ENCODE data around the gene RRAGC.

DNA sequence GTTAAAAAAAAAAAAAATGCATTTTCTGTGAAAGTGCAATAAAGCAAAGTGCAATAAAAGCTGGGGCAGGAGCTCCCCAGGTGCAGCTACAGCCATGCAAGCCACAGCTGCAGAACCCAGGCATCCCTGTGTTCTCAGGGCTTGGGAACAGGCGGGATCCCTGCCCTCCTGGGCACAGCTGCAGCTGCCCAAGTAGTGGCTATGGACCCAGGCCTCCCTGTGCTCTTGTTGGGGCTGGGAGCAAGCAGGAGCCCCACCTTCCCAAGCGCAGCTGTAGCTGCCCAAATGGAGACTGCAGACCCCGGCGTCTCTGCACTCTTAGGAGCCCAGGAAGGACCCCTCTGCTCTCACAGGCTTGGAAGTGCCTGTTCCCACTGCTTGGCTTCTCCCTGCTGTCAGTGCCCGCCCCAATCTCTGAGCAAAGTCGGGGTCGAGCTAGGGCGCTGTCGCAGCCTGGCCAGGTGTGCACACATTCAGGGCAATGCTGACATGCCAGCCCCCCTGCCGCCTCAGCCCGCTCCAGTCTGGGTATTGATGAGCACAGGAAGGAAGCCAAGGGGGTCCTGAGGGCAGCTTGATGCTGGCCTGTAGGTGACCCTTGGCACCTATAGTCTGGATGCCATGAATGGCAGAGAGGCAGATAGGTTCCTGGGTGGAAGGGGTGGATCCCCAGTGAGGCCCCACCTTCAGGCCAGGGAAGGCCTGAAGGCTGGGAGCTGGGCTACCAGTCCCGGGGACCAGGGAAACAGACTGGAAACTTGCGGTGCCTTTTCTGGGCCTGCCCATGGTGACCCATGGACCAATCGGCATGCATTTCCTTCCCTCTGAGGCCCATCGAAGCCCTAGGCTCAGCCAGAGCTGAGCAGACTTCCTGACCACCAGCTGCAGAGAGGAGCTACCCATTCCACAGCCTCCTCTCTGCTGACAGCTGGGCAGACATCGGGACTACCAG is 58.6 kb downstream of the RRAGC start:
- TF ChIP-seq, protein P1, sequence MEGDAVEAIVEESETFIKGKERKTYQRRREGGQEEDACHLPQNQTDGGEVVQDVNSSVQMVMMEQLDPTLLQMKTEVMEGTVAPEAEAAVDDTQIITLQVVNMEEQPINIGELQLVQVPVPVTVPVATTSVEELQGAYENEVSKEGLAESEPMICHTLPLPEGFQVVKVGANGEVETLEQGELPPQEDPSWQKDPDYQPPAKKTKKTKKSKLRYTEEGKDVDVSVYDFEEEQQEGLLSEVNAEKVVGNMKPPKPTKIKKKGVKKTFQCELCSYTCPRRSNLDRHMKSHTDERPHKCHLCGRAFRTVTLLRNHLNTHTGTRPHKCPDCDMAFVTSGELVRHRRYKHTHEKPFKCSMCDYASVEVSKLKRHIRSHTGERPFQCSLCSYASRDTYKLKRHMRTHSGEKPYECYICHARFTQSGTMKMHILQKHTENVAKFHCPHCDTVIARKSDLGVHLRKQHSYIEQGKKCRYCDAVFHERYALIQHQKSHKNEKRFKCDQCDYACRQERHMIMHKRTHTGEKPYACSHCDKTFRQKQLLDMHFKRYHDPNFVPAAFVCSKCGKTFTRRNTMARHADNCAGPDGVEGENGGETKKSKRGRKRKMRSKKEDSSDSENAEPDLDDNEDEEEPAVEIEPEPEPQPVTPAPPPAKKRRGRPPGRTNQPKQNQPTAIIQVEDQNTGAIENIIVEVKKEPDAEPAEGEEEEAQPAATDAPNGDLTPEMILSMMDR (IDR thresholded peaks at IDR 0.05), result no peak
- TF ChIP-seq POLR2AphosphoS5 (IDR thresholded peaks at IDR 0.05), result no peak

Data from sigmoid colon (tissue), 4 donors.